ENCODE measurements around the gene GPR55.

GRCh38 chr2:230938516-230939065, 13.5 kb upstream of the GPR55 start:
- no peak for TF ChIP-seq CTCF (IDR thresholded peaks at IDR 0.05; ENCODE audit: insufficient read depth, low read length)
- TF ChIP-seq POLR2AphosphoS5 (IDR thresholded peaks at IDR 0.05; ENCODE audit: low read depth): no peak

Measured in HL-60 (cell line).